ENCODE measurements around the gene CMIP.

DNA sequence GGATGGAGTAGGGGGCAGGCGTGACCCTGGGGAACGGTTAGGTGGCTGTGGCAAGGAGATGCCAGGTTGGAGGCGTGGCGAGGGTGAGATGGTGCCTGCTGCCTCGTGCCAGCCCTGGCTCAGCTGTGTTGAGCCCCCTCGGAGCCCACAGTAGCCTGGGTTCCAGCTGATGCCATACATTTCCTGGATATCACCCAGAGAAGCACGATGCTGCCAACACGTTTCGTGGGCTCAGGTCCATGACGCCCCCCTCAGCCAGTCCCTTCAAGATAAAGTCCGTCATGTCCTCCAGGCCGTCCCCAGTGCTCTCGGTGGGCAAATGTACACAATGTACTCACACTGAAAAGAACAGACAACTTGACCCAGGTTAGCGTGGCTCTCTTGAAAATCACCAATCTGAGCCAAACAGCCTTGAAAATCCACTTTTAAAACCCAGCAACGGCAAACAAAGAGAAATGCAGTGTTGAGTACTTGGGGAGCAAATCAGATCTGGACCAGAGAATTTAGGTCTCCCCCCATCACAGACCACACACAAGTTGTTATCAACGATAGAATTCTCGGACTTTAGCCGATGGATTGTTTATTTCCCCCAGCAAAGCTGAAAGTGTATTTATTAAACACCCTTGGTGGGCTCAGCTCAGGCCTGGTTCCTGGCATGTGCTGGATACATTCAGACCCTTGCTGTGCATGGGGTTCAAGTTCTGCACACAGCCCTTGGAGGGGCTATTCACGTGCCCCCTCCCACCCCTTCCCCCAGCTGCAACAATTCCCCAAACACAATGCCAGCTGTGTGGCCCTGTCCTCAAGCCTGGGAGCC lies 231.7 kb downstream of the CMIP start:
- TF ChIP-seq GATA3 (IDR thresholded peaks at IDR 0.05; ENCODE audit: low read depth, low read length) = no peak
- no peak for TF ChIP-seq GATA2 (IDR thresholded peaks at IDR 0.05; ENCODE audit: low read depth, low read length)

All from SH-SY5Y (cell line).